Lower leg skin (tissue), 3 donors: Measurements from ENCODE around the gene CGB2.

Source experiments
- POLR2A ChIP-seq, 2 donors: fragments of 450-650 bp; IDR thresholded peaks; one replicate each; pipeline ENCODE4 v1.6.1; 2016 to 2017; ENCODE audit warnings: antibody characterized with exemption in 2 of 2, mild to moderate bottlenecking in 1 of 2, moderate library complexity in 1 of 2
- TF ChIP-seq, protein P1 (sequence below), 3 donors: fragments of 450-650 bp; IDR thresholded peaks; one replicate each; pipeline ENCODE4 v1.5.1; 2016; ENCODE audit warnings: antibody characterized with exemption in 3 of 3, mild to moderate bottlenecking in 3 of 3, moderate library complexity in 2 of 3

DNA sequence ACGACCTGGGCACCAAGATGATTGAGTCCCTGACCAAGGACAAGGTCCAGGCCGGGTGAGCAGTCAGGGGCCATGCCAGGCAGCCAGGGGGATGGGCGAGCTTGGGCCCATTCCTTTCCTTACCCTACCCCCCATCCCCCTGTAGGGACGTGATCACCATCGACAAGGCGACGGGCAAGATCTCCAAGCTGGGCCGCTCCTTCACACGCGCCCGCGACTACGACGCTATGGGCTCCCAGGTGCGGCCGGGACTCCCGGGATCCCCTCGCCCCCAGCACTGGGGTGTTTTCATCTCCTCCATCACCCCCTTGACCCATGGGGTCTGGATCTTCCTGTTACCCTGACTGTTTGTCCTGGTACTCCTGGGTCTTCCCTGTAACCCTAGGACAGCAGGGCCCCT is 21.9 kb upstream of the CGB2 start:
- no peak for TF ChIP-seq POLR2A (IDR thresholded peaks at IDR 0.05)
- TF ChIP-seq, protein P1, sequence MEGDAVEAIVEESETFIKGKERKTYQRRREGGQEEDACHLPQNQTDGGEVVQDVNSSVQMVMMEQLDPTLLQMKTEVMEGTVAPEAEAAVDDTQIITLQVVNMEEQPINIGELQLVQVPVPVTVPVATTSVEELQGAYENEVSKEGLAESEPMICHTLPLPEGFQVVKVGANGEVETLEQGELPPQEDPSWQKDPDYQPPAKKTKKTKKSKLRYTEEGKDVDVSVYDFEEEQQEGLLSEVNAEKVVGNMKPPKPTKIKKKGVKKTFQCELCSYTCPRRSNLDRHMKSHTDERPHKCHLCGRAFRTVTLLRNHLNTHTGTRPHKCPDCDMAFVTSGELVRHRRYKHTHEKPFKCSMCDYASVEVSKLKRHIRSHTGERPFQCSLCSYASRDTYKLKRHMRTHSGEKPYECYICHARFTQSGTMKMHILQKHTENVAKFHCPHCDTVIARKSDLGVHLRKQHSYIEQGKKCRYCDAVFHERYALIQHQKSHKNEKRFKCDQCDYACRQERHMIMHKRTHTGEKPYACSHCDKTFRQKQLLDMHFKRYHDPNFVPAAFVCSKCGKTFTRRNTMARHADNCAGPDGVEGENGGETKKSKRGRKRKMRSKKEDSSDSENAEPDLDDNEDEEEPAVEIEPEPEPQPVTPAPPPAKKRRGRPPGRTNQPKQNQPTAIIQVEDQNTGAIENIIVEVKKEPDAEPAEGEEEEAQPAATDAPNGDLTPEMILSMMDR (IDR thresholded peaks at IDR 0.05): no peak
